Measurements from ENCODE around the gene TPO. TPM values are rescaled to one million over a fixed set of nuclear protein-coding genes. Genes with fewer than 3 reads are reported as not detected.

Gene TPO
- total RNA-seq, 5 donors from 2014 or later (not counting 1 experiment from before 2014, with no cell fraction given) = 0.18 to 0.26 TPM; not detected in 3

GRCh38 chr2:1492711-1493430 is 79.6 kb downstream of the TPO start:
- ATAC-seq (replicated peaks in 1 of 4) = no peak
- H3K36me3 ChIP-seq (ENCODE audit: control insufficient read depth in 2 of 2, extremely low read depth in 1 of 2, insufficient read depth in 1 of 2, low read length in 1 of 2) = no peaks in the 10 kb centered on the region
- H3K9me3 Mint-ChIP-seq = no peaks in the 10 kb centered on the region
- ChIA-PET CTCF (interaction anchor here in 1 of 2 donors (0.7 kb wide), 1 partner anchor 278 kb away, joined by 4 read pairs; no protein-coding TSS in a partner anchor), POLR2A (no interaction called here)
- no peak overlapping the region for H3K27ac Mint-ChIP-seq
- 76% methylated on average over 15 of the region's 15 CpGs for WGBS (ENCODE audit: insufficient coverage)
- peaks cover 0 to 10% of the 10 kb centered on the region in 2 experiments for H3K27me3 ChIP-seq (replicated peaks in 1 of 2; ENCODE audit: control insufficient read depth in 2 of 2, extremely low read depth in 1 of 2, insufficient read depth in 2 of 2, low read length in 1 of 2)
- H3K27me3 Mint-ChIP-seq = no peaks in the 10 kb centered on the region
- peak in 1 of 35 experiments; percentile 17 for DNase-seq
- H3K4me3 ChIP-seq (ENCODE audit: control insufficient read depth in 1 of 2, extremely low read depth in 1 of 2, low read length in 1 of 2) = no peak overlapping the region
- peaks cover 0 to 5% (median 2%) of the 10 kb centered on the region in 3 donors for H3K4me1 Mint-ChIP-seq
- H3K4me3 Mint-ChIP-seq = no peak overlapping the region
- H3K4me1 ChIP-seq (ENCODE audit: control insufficient read depth in 1 of 2, extremely low read depth in 1 of 2, insufficient read depth in 2 of 2, low read length in 2 of 2) = no peaks in the 10 kb centered on the region
- no peaks in the 10 kb centered on the region for H3K36me3 Mint-ChIP-seq
- H3K27ac ChIP-seq (ENCODE audit: low read length) = no peak overlapping the region
- H3K9me3 ChIP-seq = no peaks in the 10 kb centered on the region

GRCh38 chr2:1493431-1494126 is 80.3 kb downstream of the TPO start:
- peaks cover 0 to 9% of the 10 kb centered on the region in 2 experiments for H3K27me3 ChIP-seq (replicated peaks in 1 of 2; ENCODE audit: control insufficient read depth in 2 of 2, extremely low read depth in 1 of 2, insufficient read depth in 2 of 2, low read length in 1 of 2)
- H3K4me3 Mint-ChIP-seq = no peak overlapping the region
- H3K36me3 ChIP-seq (ENCODE audit: control insufficient read depth in 2 of 2, extremely low read depth in 1 of 2, insufficient read depth in 1 of 2, low read length in 1 of 2) = no peaks in the 10 kb centered on the region
- peak in 1 of 35 experiments; percentile 4 for DNase-seq
- H3K27ac ChIP-seq (ENCODE audit: low read length) = no peak overlapping the region
- no peaks in the 10 kb centered on the region for H3K9me3 Mint-ChIP-seq
- POLR2A ChIA-PET = no interaction called here
- 88% methylated on average over 21 of the region's 24 CpGs for whole genome bisulfite sequencing (ENCODE audit: insufficient coverage)
- ATAC-seq (replicated peaks in 1 of 4) = no peak
- no peak overlapping the region for H3K27ac Mint-ChIP-seq
- peaks cover 0 to 5% (median 2%) of the 10 kb centered on the region in 3 donors for H3K4me1 Mint-ChIP-seq
- CTCF ChIA-PET = interaction anchor here in 1 of 2 donors (0.7 kb wide), 1 partner anchor 279 kb away, joined by 4 read pairs; no protein-coding TSS in a partner anchor
- H3K4me3 ChIP-seq (ENCODE audit: control insufficient read depth in 1 of 2, extremely low read depth in 1 of 2, low read length in 1 of 2) = no peak overlapping the region
- H3K36me3 Mint-ChIP-seq = no peaks in the 10 kb centered on the region
- H3K9me3 ChIP-seq = no peaks in the 10 kb centered on the region
- no peaks in the 10 kb centered on the region for H3K4me1 ChIP-seq (ENCODE audit: control insufficient read depth in 1 of 2, extremely low read depth in 1 of 2, insufficient read depth in 2 of 2, low read length in 2 of 2)
- no peaks in the 10 kb centered on the region for H3K27me3 Mint-ChIP-seq

GRCh38 chr2:1494257-1494656 is 81.0 kb downstream of the TPO start:
- Histone ChIP-seq H3K27me3 (replicated peaks in 1 of 2; ENCODE audit: control insufficient read depth in 2 of 2, extremely low read depth in 1 of 2, insufficient read depth in 2 of 2, low read length in 1 of 2) (peaks cover 0 to 2% of the 10 kb centered on the region in 2 experiments), H3K4me3 (ENCODE audit: control insufficient read depth in 1 of 2, extremely low read depth in 1 of 2, low read length in 1 of 2) (no peak overlapping the region), H3K9me3 (no peaks in the 10 kb centered on the region), H3K4me1 (ENCODE audit: control insufficient read depth in 1 of 2, extremely low read depth in 1 of 2, insufficient read depth in 2 of 2, low read length in 2 of 2) (no peaks in the 10 kb centered on the region), H3K36me3 (ENCODE audit: control insufficient read depth in 2 of 2, extremely low read depth in 1 of 2, insufficient read depth in 1 of 2, low read length in 1 of 2) (no peaks in the 10 kb centered on the region), H3K27ac (ENCODE audit: low read length) (no peak overlapping the region)
- CTCF ChIA-PET = no interaction called here
- DNase-seq (no peak), ATAC-seq (replicated peaks in 1 of 4) (no peak)
- no peak overlapping the region for H3K4me3 Mint-ChIP-seq
- no peaks in the 10 kb centered on the region for H3K9me3 Mint-ChIP-seq
- peaks cover 0 to 5% (median 2%) of the 10 kb centered on the region in 3 donors for H3K4me1 Mint-ChIP-seq
- POLR2A ChIA-PET = no interaction called here
- 84% methylated on average over 8 of the region's 12 CpGs for WGBS (ENCODE audit: insufficient coverage)
- H3K36me3 Mint-ChIP-seq = no peaks in the 10 kb centered on the region
- H3K27ac Mint-ChIP-seq = no peak overlapping the region
- H3K27me3 Mint-ChIP-seq = no peaks in the 10 kb centered on the region

- 85% methylated on average over 8 of the region's 9 CpGs for WGBS (ENCODE audit: insufficient coverage)
- Histone ChIP-seq H3K4me3 (ENCODE audit: control insufficient read depth in 1 of 2, extremely low read depth in 1 of 2, low read length in 1 of 2) (no peak overlapping the region), H3K36me3 (ENCODE audit: control insufficient read depth in 2 of 2, extremely low read depth in 1 of 2, insufficient read depth in 1 of 2, low read length in 1 of 2) (no peaks in the 10 kb centered on the region), H3K27me3 (replicated peaks in 1 of 2; ENCODE audit: control insufficient read depth in 2 of 2, extremely low read depth in 1 of 2, insufficient read depth in 2 of 2, low read length in 1 of 2) (no peaks in the 10 kb centered on the region), H3K9me3 (no peaks in the 10 kb centered on the region), H3K4me1 (ENCODE audit: control insufficient read depth in 1 of 2, extremely low read depth in 1 of 2, insufficient read depth in 2 of 2, low read length in 2 of 2) (no peaks in the 10 kb centered on the region), H3K27ac (ENCODE audit: low read length) (no peak overlapping the region)
- Mint-ChIP-seq H3K27me3 (no peaks in the 10 kb centered on the region), H3K4me3 (no peak overlapping the region), H3K36me3 (no peaks in the 10 kb centered on the region), H3K9me3 (no peaks in the 10 kb centered on the region), H3K4me1 (peaks cover 0 to 5% (median 2%) of the 10 kb centered on the region in 3 donors), H3K27ac (no peak overlapping the region)
- ChIA-PET POLR2A (no interaction called here), CTCF (no interaction called here)
- DNase-seq (no peak), ATAC-seq (replicated peaks in 1 of 4) (no peak)
Observed at GRCh38 chr2:1494906-1495305, 81.6 kb downstream of the TPO start.

DNA sequence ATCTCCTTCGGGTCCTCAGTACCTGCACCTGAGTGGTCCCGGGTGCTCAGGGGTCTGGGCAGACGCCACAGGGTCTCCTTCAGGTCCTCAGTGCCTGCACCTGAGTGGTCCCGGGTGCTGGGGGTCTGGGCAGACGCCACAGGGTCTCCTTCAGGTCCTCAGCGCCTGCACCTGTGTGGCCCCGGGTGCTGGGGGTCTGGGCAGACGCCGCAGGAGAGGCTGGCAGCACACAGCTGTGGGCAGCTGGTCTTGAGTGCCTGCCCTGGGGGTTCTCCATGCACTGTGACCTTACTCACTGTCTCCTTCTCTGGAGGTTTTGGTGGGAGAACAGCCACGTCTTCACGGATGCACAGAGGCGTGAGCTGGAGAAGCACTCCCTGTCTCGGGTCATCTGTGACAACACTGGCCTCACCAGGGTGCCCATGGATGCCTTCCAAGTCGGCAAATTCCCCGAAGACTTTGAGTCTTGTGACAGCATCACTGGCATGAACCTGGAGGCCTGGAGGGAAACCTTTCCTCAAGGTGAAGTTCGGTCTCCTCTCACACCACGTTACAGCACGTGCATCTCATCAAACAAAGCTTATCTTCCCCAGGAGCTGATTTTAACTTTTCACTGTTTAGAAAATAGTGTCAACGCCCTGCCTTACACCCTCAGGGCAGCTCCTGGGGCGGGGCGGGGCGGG is 82.6 kb downstream of the TPO start:
- CTCF ChIA-PET = no interaction called here
- H3K27me3 Mint-ChIP-seq = no peaks in the 10 kb centered on the region
- WGBS (ENCODE audit: insufficient coverage) = 68% methylated on average over 15 of the region's 22 CpGs
- DNase-seq (peak in 1 of 35 experiments; percentile 4), ATAC-seq (replicated peaks in 1 of 4) (no peak)
- H3K9me3 ChIP-seq = no peaks in the 10 kb centered on the region
- H3K36me3 ChIP-seq (ENCODE audit: control insufficient read depth in 2 of 2, extremely low read depth in 1 of 2, insufficient read depth in 1 of 2, low read length in 1 of 2) = no peaks in the 10 kb centered on the region
- H3K27ac ChIP-seq (ENCODE audit: low read length) = no peak overlapping the region
- H3K36me3 Mint-ChIP-seq = no peaks in the 10 kb centered on the region
- H3K4me1 Mint-ChIP-seq = peaks cover 0 to 5% (median 2%) of the 10 kb centered on the region in 3 donors
- no peak overlapping the region for H3K27ac Mint-ChIP-seq
- POLR2A ChIA-PET = interaction anchor here in 1 of 2 donors (0.6 kb wide), 1 partner anchor 1380 kb away, joined by 3 read pairs; no protein-coding TSS in a partner anchor
- no peaks in the 10 kb centered on the region for H3K9me3 Mint-ChIP-seq
- H3K4me1 ChIP-seq (ENCODE audit: control insufficient read depth in 1 of 2, extremely low read depth in 1 of 2, insufficient read depth in 2 of 2, low read length in 2 of 2) = no peaks in the 10 kb centered on the region
- H3K4me3 Mint-ChIP-seq = no peak overlapping the region
- H3K27me3 ChIP-seq (replicated peaks in 1 of 2; ENCODE audit: control insufficient read depth in 2 of 2, extremely low read depth in 1 of 2, insufficient read depth in 2 of 2, low read length in 1 of 2) = no peaks in the 10 kb centered on the region
- H3K4me3 ChIP-seq (ENCODE audit: control insufficient read depth in 1 of 2, extremely low read depth in 1 of 2, low read length in 1 of 2) = no peak overlapping the region

GRCh38 chr2:1496359-1496821 is 83.1 kb downstream of the TPO start:
- H3K27me3 Mint-ChIP-seq = no peaks in the 10 kb centered on the region
- H3K27ac Mint-ChIP-seq = no peak overlapping the region
- H3K9me3 Mint-ChIP-seq = no peaks in the 10 kb centered on the region
- no peaks in the 10 kb centered on the region for H3K36me3 Mint-ChIP-seq
- no peaks in the 10 kb centered on the region for H3K4me1 ChIP-seq (ENCODE audit: control insufficient read depth in 1 of 2, extremely low read depth in 1 of 2, insufficient read depth in 2 of 2, low read length in 2 of 2)
- H3K9me3 ChIP-seq = no peaks in the 10 kb centered on the region
- CTCF ChIA-PET = no interaction called here
- ATAC-seq (replicated peaks in 1 of 4) (no peak), DNase-seq (no peak)
- no peak overlapping the region for H3K4me3 ChIP-seq (ENCODE audit: control insufficient read depth in 1 of 2, extremely low read depth in 1 of 2, low read length in 1 of 2)
- peaks cover 0 to 5% (median 2%) of the 10 kb centered on the region in 3 donors for H3K4me1 Mint-ChIP-seq
- no peaks in the 10 kb centered on the region for H3K36me3 ChIP-seq (ENCODE audit: control insufficient read depth in 2 of 2, extremely low read depth in 1 of 2, insufficient read depth in 1 of 2, low read length in 1 of 2)
- H3K27ac ChIP-seq (ENCODE audit: low read length) = no peak overlapping the region
- H3K27me3 ChIP-seq (replicated peaks in 1 of 2; ENCODE audit: control insufficient read depth in 2 of 2, extremely low read depth in 1 of 2, insufficient read depth in 2 of 2, low read length in 1 of 2) = no peaks in the 10 kb centered on the region
- no peak overlapping the region for H3K4me3 Mint-ChIP-seq
- POLR2A ChIA-PET = no interaction called here
- 87% methylated on average over 3 of the region's 19 CpGs for WGBS (ENCODE audit: insufficient coverage)
